ENCODE results near the gene CCDC97. TPM values are rescaled to one million over a fixed set of nuclear protein-coding genes. Genes with fewer than 3 reads are reported as not detected.

The CCDC97 gene
- total RNA-seq, 2 donors from 2014 or later = 24.1 to 26.3 TPM

GRCh38 chr19:41295499-41295898, 14.5 kb upstream of the CCDC97 start:
- no peak for ATAC-seq
- no peak for DNase-seq
- intact Hi-C loops (cut with DNase I, micrococcal nuclease) = no loop called here

- no peak for DNase-seq
- intact Hi-C loops (cut with DNase I, micrococcal nuclease) = no loop called here
- no peak for ATAC-seq
Observed at GRCh38 chr19:41296433-41296871, 13.5 kb upstream of the CCDC97 start.

GRCh38 chr19:41297628-41298347, 12.2 kb upstream of the CCDC97 start:
- DNase-seq (peak in 1 of 2 donors; percentile 64), ATAC-seq (peak; percentile 18)
- intact Hi-C loops (cut with DNase I, micrococcal nuclease) = no loop called here

- intact Hi-C loops (cut with DNase I, micrococcal nuclease) = no loop called here
- DNase-seq (peak; percentile 57 to 75), ATAC-seq (peak; percentile 49)
Observed at GRCh38 chr19:41298348-41298964, 11.5 kb upstream of the CCDC97 start.

- no peak for ATAC-seq
- peak in 1 of 2 donors; percentile 55 for DNase-seq
- intact Hi-C loops (cut with DNase I, micrococcal nuclease) = no loop called here
Observed at GRCh38 chr19:41299046-41299754, 10.8 kb upstream of the CCDC97 start.

- intact Hi-C loops (cut with DNase I, micrococcal nuclease) = loop anchor here in 1 of 2 donors (10.0 kb wide), 1 partner anchor 95 kb away; no protein-coding TSS in a partner anchor
- DNase-seq (peak; percentile 46 to 57), ATAC-seq (peak; percentile 4)
Observed at GRCh38 chr19:41299755-41300089, 10.2 kb upstream of the CCDC97 start.

- ATAC-seq (no peak), DNase-seq (no peak)
- intact Hi-C loops (cut with DNase I, micrococcal nuclease) = loop anchor here in 1 of 2 donors (10.0 kb wide), 1 partner anchor 96 kb away; no protein-coding TSS in a partner anchor
Observed at GRCh38 chr19:41300555-41300954, 9.4 kb upstream of the CCDC97 start.

GRCh38 chr19:41302624-41303351, 7.2 kb upstream of the CCDC97 start:
- no peak for ATAC-seq
- peak; percentile 43 to 47 for DNase-seq
- intact Hi-C loops (cut with DNase I, micrococcal nuclease) = loop anchor here in 1 of 2 donors (10.0 kb wide), 1 partner anchor 98 kb away; no protein-coding TSS in a partner anchor

GRCh38 chr19:41303954-41304353, 6.0 kb upstream of the CCDC97 start:
- intact Hi-C loops (cut with DNase I, micrococcal nuclease) = loop anchor here in 1 of 2 donors (10.0 kb wide), 1 partner anchor 99 kb away; no protein-coding TSS in a partner anchor
- no peak for ATAC-seq
- no peak for DNase-seq

GRCh38 chr19:41304706-41305483, 5.1 kb upstream of the CCDC97 start:
- intact Hi-C loops (cut with DNase I, micrococcal nuclease) = loop anchor here in 1 of 2 donors (10.0 kb wide), 1 partner anchor 100 kb away; no protein-coding TSS in a partner anchor
- DNase-seq = no peak
- ATAC-seq = no peak

GRCh38 chr19:41305927-41306793, 3.8 kb upstream of the CCDC97 start:
- intact Hi-C loops (cut with DNase I, micrococcal nuclease) = loop anchor here in 1 of 2 donors (10.0 kb wide), 1 partner anchor 101 kb away; no protein-coding TSS in a partner anchor
- DNase-seq (no peak), ATAC-seq (no peak)

GRCh38 chr19:41307090-41307875, 2.7 kb upstream of the CCDC97 start:
- intact Hi-C loops (cut with DNase I, micrococcal nuclease) = loop anchor here in 1 of 2 donors (10.0 kb wide), 1 partner anchor 102 kb away; no protein-coding TSS in a partner anchor
- ATAC-seq (no peak), DNase-seq (no peak)

- ATAC-seq = no peak
- no peak for DNase-seq
- intact Hi-C loops (cut with DNase I, micrococcal nuclease) = loop anchor here in 1 of 2 donors (10.0 kb wide), 1 partner anchor 103 kb away; no protein-coding TSS in a partner anchor
Observed at GRCh38 chr19:41307954-41308449, 2.0 kb upstream of the CCDC97 start.

- DNase-seq = peak; percentile 86 to 96
- peak; percentile 54 for ATAC-seq
- intact Hi-C loops (cut with DNase I, micrococcal nuclease) = loop anchor here in 1 of 2 donors (10.0 kb wide), 1 partner anchor 104 kb away; no protein-coding TSS in a partner anchor
Observed at GRCh38 chr19:41308450-41309179, 1.4 kb upstream of the CCDC97 start.

Measured in left colon (tissue), 2 donors.